Prostate gland (tissue), 2 donors: ENCODE data around the gene CHADL.

Experiments used
- CTCF ChIP-seq, 4 experiments: fragments of 200-600 bp in 2 of 4; fragments of 450-650 bp in 2 of 4; sonication (generic) in 2 of 4; IDR thresholded peaks; 1 replicate in 3 of 4; 2 replicates in 1 of 4; pipeline ENCODE4 v1.5.1; 2016 to 2019; ENCODE audit warnings: antibody characterized with exemption in 4 of 4, mild to moderate bottlenecking in 2 of 4, moderate library complexity in 2 of 4
- POLR2A ChIP-seq: fragments of 450-650 bp; IDR thresholded peaks from one replicate; pipeline ENCODE4 v1.6.1; 2016; ENCODE audit warnings: antibody characterized with exemption, mild to moderate bottlenecking
- POLR2AphosphoS5 ChIP-seq: sonication (generic); formaldehyde crosslinking; IDR thresholded peaks from one replicate; pipeline ENCODE4 v1.6.1; 2017; ENCODE audit warnings: antibody characterized with exemption

- TF ChIP-seq CTCF (IDR thresholded peaks at IDR 0.05), result no peak
- TF ChIP-seq POLR2AphosphoS5, result no peak
- TF ChIP-seq POLR2A, result no peak
These were observed 9.4 kb upstream of the CHADL start for GRCh38 chr22:41250127-41250526.
